HCT116 (cell line): ENCODE data around the gene LRRC74A. TPM values are rescaled to one million over a fixed set of nuclear protein-coding genes. Genes with fewer than 3 reads are reported as not detected.

Source experiments
- total RNA-seq: library from RNA; stranded (reverse); gene quantifications from one replicate; pipeline ENCODE4 v1.2.1, GENCODE V29; 2021; ENCODE audit not compliant: unreplicated experiment

Gene LRRC74A
- total RNA-seq, 1 experiment from 2014 or later = not detected

Other genes with a start within 250 kb of the LRRC74A start
- gene VASH1, start 64.9 kb upstream of the LRRC74A start, total RNA-seq = 13.3 TPM
- gene ANGEL1, start 13.5 kb upstream of the LRRC74A start, total RNA-seq = 20.6 TPM
- 74.6 TPM for gene IRF2BPL, start 202.3 kb downstream of the LRRC74A start, total RNA-seq